GM10266 (cell line): Measurements from ENCODE around the gene PSTK.

ENCODE experiments used
- DNase-seq: peaks from one replicate; pipeline ENCODE4 v3.0.0; 2012; ENCODE audit errors: extremely low spot score
- TF ChIP-seq, protein P1 (sequence below): IDR thresholded peaks from 2 replicates; pipeline ENCODE4 v1.5.1; 2012; ENCODE audit warnings: mild to moderate bottlenecking, low read depth; ENCODE audit not compliant: control insufficient read depth, insufficient read depth; ENCODE audit errors: missing control alignments

The PSTK gene

DNA sequence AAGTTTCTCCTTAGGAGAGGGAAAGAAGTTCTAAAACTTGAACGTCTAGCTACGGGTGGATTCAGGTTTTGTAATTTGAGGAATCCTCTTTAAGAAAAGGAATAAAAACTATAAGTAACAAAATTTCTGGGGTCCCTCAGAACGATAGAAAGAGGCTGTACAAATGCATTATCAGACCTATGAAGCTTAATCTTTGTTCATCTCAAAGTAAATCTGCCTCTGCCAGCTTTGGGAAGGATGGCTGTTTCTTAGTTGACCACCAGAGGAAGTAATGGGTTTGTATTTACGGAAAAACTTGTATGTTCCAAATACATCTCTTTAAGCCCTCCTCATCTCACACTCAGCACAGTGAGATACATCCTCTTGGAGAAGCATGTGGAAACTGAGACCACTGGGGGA, 864 bp downstream of the PSTK start:
- DNase-seq = peak; percentile 53
- TF ChIP-seq, protein P1, sequence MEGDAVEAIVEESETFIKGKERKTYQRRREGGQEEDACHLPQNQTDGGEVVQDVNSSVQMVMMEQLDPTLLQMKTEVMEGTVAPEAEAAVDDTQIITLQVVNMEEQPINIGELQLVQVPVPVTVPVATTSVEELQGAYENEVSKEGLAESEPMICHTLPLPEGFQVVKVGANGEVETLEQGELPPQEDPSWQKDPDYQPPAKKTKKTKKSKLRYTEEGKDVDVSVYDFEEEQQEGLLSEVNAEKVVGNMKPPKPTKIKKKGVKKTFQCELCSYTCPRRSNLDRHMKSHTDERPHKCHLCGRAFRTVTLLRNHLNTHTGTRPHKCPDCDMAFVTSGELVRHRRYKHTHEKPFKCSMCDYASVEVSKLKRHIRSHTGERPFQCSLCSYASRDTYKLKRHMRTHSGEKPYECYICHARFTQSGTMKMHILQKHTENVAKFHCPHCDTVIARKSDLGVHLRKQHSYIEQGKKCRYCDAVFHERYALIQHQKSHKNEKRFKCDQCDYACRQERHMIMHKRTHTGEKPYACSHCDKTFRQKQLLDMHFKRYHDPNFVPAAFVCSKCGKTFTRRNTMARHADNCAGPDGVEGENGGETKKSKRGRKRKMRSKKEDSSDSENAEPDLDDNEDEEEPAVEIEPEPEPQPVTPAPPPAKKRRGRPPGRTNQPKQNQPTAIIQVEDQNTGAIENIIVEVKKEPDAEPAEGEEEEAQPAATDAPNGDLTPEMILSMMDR = peak; percentile 10

DNA sequence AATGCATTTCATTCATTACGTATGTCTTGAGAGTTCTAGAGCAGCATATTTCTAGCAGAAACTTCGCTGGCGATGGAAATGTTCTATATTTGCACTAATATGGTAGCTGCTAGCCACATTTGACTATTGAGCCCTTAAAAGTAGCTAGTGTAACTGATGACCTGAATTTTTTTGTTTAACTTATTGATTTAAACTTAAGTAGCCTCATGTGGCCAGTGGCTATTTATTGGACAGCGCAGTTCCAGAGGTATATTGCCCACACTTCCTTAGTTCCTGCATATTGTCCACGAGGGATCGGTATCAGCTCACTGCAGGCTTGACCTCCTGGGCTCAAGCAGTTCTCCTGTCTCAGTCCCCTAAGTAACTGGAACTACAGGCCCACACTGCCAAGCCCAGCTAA, 3.7 kb downstream of the PSTK start:
- DNase-seq = no peak
- TF ChIP-seq, protein P1 = no peak

DNA sequence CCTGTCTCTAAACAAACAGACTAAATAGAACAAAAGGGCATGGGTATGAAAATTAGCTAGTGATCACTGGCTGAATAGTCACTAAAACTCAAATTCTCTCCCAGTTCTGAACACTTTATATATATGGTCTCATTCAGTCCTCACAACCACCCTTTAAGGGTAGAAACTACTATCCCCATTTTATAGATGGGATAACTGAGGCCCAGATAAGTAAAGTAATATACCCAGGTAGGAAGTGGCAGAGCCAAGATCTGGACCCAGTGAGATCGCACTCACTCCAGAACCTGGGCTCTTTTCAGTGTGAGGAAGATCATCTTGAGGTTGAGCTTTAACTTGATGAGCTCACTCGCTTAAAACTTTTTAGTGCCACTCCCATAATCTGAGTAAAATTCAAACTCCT, 4.5 kb downstream of the PSTK start:
- TF ChIP-seq, protein P1 = no peak
- no peak for DNase-seq

DNA sequence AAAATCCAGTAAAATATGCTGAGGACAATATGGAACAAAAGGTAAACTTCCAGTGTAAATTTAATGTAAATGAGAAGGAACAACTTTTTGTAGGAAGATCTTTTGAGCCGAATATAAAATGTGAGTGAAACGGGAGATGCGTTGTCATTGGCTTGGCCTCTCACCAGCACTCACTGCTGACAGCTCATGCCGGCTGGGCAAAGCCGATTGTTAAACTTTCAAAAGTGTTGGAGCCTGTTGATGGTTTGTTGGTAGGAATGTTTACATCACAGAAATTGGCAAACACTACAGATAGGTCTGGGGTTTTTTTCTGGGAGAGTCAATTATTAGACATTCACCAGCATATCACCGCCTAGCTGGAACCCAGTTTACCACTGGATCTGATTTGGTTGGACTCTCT, 6.1 kb downstream of the PSTK start:
- TF ChIP-seq, protein P1 = no peak
- DNase-seq = no peak

DNA sequence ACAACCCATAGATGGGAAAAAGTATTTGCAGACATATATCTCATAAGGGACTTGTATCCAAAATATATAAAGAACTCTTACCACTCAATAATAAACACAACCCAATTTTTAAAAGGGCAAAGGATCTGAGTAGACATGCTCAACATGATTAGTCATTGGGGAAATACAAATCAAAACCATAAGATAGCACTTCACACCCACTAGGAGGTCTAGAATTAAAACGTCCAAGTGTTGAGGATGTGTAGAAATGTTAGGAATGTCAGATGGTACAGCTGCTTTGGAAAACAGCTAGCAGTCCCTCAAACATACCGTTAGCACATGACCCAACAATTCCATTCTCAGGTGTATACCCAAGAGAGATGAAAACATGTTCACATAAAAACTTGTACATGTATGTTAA, 8.3 kb downstream of the PSTK start:
- TF ChIP-seq, protein P1 = no peak
- DNase-seq = no peak

DNA sequence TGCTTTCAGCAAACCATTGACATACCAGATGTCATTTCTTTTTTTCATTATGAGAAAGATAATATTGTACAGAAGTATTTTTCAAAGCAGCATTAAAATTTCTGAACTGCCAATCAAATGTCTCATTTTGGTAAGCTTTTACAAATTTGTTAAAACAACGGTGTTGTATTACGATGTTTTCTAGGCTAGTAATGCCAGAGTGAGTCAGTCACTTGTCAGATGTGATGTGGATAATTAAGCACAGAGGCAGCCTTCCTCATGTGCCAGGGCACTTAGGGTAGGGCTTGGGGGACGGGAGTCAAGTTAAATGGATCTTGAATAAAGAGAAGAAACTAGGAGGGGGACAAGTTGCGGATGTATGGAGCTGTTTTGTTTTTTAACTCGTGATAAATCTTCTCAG, 10.1 kb downstream of the PSTK start:
- TF ChIP-seq, protein P1 = no peak

DNA sequence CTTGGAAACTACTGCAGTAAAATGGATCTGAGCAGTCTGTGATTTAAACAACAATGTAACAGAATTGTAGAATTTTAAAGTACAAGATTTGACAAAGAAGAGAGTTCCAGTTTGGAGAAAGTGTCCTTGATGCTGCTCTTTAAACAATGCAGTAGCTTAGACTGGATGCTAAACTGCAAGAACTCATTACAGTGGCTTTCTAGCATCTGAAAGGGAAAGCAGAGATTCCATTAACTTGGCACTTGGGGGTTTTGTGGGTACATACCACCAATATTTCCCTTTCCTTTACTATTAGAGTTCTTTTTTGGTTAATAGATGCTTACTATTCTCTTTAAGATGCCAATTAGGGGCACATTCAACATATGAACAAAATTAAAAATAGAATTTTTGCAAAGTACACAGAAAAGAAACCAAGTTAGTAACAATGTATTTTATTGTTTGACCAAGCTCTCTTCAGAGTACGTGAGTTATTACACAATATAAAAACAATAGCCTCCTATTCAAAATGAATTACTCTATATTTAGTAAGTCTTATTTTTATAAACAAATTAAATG, 11.9 kb downstream of the PSTK start:
- TF ChIP-seq, protein P1 = no peak

More for the DNA sequence above, 10.1 kb downstream of the PSTK start:
- DNase-seq = no peak

More for the DNA sequence above, 11.9 kb downstream of the PSTK start:
- no peak for DNase-seq
